ENCODE results near the gene C17orf58.
A peak's percentile ranks its signal among the peaks of the same experiment; 100 is the strongest.
"Not testable (repeated sequence)": the region's sequence is repeated elsewhere in the genome, so short reads cannot be mapped to it uniquely, and the experiment has no call there.

The C17orf58 gene

DNA sequence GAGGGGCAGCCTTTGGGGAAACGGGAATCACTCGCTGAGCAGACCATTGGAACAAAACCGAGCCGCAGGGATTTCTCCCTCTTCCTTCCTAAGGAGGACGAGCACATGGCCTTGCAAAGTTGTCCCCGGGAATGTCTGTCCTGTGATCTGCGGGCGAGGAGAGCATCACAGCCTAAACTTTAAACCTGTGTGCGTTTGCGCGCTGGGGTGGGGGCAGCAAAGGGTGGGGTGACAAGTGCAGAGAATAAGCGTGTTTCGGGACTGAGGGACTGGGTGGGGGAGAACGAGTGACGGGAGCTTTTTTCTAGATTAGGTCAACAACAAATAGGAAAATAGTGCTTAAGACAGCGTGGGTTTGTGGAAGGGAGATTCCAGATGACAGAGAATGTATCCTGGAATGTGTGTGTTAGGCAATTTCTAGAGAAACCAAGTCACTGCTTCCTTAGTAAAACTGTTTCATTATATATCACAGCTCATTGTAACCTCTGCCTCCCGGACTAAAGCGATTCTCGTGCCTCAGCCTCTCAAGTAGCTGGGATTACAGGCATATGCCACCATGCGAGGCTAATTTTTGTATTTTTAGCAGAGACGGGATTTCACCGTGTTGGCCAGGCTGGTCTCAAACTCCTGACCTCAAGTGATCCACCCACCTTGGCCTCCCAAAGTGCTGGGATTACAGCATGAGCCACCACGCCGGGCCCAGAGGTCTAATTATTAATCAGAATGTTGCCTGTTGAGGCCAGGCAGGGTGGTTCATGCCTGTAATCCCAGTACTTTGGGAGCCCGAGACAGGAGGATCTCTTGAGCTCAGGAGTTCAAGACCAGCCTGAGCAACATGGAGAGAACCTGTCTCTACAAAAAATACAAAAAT, at the start of gene C17orf58:
TSS of gene C17orf58 (minus strand) at position 169 of the 871 bp plus-strand sequence. CDS start 271 bp downstream, outside the sequence.
- Histone ChIP-seq H3K4me2 (peak within 1 kb of the TSS; percentile 75), H4K20me1 (peaks cover 19% of the 10 kb centered on the region), H3K27me3 (peaks cover 65% of the 10 kb centered on the region), H3K4me3 (peak within 1 kb of the TSS; percentile 55), H3K4me1 (peaks cover 22% of the 10 kb centered on the region)
- H3K9me3 ChIP-seq, H3K27ac ChIP-seq, H3K9ac ChIP-seq, H3K36me3 ChIP-seq: not testable (repeated sequence)

GRCh38 chr17:68036304-68037147, 40.3 kb upstream of the C17orf58 start:
- peak overlapping the region; percentile 82 for H3K4me3 ChIP-seq
- H3K36me3 ChIP-seq: peaks cover 47% of the 10 kb centered on the region
- H4K20me1 ChIP-seq: peaks cover 58% of the 10 kb centered on the region
- H3K9ac ChIP-seq: peak overlapping the region; percentile 95
- no peaks in the 10 kb centered on the region for H3K9me3 ChIP-seq
- peak overlapping the region; percentile 83 for H3K4me2 ChIP-seq
- peaks cover 31% of the 10 kb centered on the region for H3K4me1 ChIP-seq
- no peak for TF ChIP-seq Cebpa-rat (IDR thresholded peaks at IDR 0.05)
- no peaks in the 10 kb centered on the region for H3K27me3 ChIP-seq
- peak overlapping the region; percentile 93 for H3K27ac ChIP-seq

- H3K27me3 ChIP-seq: no peaks in the 10 kb centered on the region
- no peak for TF ChIP-seq Cebpa-rat (IDR thresholded peaks at IDR 0.05)
- peaks cover 39% of the 10 kb centered on the region for H3K36me3 ChIP-seq
- H3K27ac ChIP-seq: peak within 1 kb of the TSS; percentile 93
- H3K4me2 ChIP-seq: peak within 1 kb of the TSS; percentile 83
- H3K9ac ChIP-seq: peak within 1 kb of the TSS; percentile 95
- peak within 1 kb of the TSS; percentile 82 for H3K4me3 ChIP-seq
- H3K4me1 ChIP-seq: peaks cover 31% of the 10 kb centered on the region
- no peaks in the 10 kb centered on the region for H3K9me3 ChIP-seq
- peaks cover 50% of the 10 kb centered on the region for H4K20me1 ChIP-seq
Observed at GRCh38 chr17:68035523-68036303, 39.4 kb upstream of the C17orf58 start, which contains the start of gene KPNA2. Gene KPNA2, plus strand, starts transcription at chr17:68035735. Its CDS starts 1,398 bp downstream, at chr17:68037133.

- Histone ChIP-seq H3K4me1 (peaks cover 31% of the 10 kb centered on the region), H3K9ac (no peak overlapping the region), H3K27ac (no peak overlapping the region), H4K20me1 (peaks cover 44% of the 10 kb centered on the region), H3K4me2 (peak overlapping the region; percentile 66), H3K9me3 (no peaks in the 10 kb centered on the region), H3K4me3 (peak overlapping the region; percentile 82), H3K36me3 (peaks cover 34% of the 10 kb centered on the region), H3K27me3 (no peaks in the 10 kb centered on the region)
- no peak for TF ChIP-seq Cebpa-rat (IDR thresholded peaks at IDR 0.05)
Observed at GRCh38 chr17:68035131-68035522, 38.9 kb upstream of the C17orf58 start.

DNA sequence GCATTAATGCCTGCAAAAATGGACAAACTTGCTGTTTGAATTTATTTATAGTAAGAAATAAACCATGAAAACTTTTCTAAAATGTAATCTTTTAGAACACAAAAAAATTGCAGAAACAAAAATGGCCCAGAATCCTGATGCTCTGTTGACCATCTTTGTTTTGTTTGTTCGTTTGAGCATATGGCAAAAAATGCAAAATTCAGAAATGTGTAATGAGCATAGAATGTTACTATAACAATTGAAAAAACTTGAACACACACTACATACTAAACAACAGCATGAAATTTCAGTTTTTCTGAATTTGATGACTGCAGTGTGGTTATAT, 38.1 kb upstream of the C17orf58 start:
- H3K4me1 ChIP-seq: peaks cover 31% of the 10 kb centered on the region
- no peaks in the 10 kb centered on the region for H3K27me3 ChIP-seq
- no peak for TF ChIP-seq Cebpa-rat (IDR thresholded peaks at IDR 0.05)
- peak overlapping the region; percentile 66; the same call in 1 of the 2 replicates for H3K4me2 ChIP-seq
- no peak overlapping the region for H3K4me3 ChIP-seq
- no peaks in the 10 kb centered on the region for H3K9me3 ChIP-seq
- no peak overlapping the region for H3K9ac ChIP-seq
- peaks cover 38% of the 10 kb centered on the region for H4K20me1 ChIP-seq
- H3K36me3 ChIP-seq: peaks cover 26% of the 10 kb centered on the region
- H3K27ac ChIP-seq: no peak overlapping the region

GRCh38 chr17:68033636-68034451, 37.6 kb upstream of the C17orf58 start:
- TF ChIP-seq Cebpa-rat (IDR thresholded peaks at IDR 0.05): no peak
- H3K27me3 ChIP-seq: no peaks in the 10 kb centered on the region
- H3K4me1 ChIP-seq: peaks cover 31% of the 10 kb centered on the region
- no peak overlapping the region for H3K4me2 ChIP-seq
- peaks cover 33% of the 10 kb centered on the region for H4K20me1 ChIP-seq
- peaks cover 21% of the 10 kb centered on the region for H3K36me3 ChIP-seq
- H3K9me3 ChIP-seq: no peaks in the 10 kb centered on the region
- H3K9ac ChIP-seq: no peak overlapping the region
- H3K27ac ChIP-seq: no peak overlapping the region
- H3K4me3 ChIP-seq: no peak overlapping the region

DNA sequence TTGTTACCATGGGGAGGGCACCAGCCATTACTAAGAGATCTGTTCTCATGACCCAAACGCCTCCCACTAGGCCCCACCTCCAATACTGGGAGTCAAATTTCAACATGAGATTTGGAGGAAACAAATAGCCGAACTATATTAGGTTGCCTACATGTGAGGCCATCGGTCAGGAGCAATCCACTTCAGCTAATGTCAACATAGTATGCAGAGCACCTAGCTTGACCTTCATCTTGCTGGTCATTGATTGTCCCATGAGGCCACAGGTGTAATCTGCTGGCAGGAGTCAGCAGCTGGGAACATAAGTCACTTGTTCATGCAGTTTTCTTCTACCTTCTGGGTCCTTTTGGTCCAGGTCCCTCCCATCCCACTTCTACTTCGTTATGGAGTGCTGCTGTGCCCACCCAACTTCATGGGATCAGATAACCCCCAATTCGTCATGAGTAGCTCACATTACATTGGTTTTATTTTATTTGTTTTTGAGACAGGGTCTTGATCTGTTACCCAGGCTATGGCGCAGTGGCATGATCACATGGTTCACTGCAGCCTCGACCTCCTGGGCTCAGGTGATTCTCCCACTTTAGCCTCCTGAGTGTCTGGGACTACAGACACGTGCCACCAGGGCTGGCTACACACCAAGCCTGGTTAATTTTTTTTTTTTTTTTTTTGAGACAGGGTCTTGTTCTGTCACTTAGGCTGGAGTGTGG, 33.4 kb upstream of the C17orf58 start:
- Histone ChIP-seq H4K20me1 (no peaks in the 10 kb centered on the region), H3K36me3 (no peaks in the 10 kb centered on the region), H3K27ac (no peak overlapping the region), H3K9ac (no peak overlapping the region), H3K27me3 (no peaks in the 10 kb centered on the region), H3K4me1 (peaks cover 8% of the 10 kb centered on the region), H3K4me2 (no peak overlapping the region), H3K9me3 (no peaks in the 10 kb centered on the region), H3K4me3 (no peak overlapping the region)
- TF ChIP-seq Cebpa-rat (IDR thresholded peaks at IDR 0.05): no peak

- H3K27me3 ChIP-seq, H3K4me3 ChIP-seq, H3K9me3 ChIP-seq, H3K27ac ChIP-seq, H4K20me1 ChIP-seq, H3K9ac ChIP-seq, H3K4me2 ChIP-seq, H3K36me3 ChIP-seq: not testable (repeated sequence)
- peaks cover 15% of the 10 kb centered on the region for H3K4me1 ChIP-seq
Observed at GRCh38 chr17:68022547-68022946, 26.3 kb upstream of the C17orf58 start.
